OCI-LY1 (cell line): ENCODE results near the gene MRPL43.

ENCODE experiments used
- H2AFZ ChIP-seq: fragments of 200-600 bp; sonication (generic), shearing (Covaris generic); 2 replicates; pipeline ENCODE4 v1.6.0; 2014; ENCODE audit warnings: antibody characterized with exemption, mild to moderate bottlenecking, low read length
- H3F3A ChIP-seq: fragments of 200-600 bp; sonication (generic), shearing (Covaris generic); 2 replicates; pipeline ENCODE4 v1.6.0; 2014; ENCODE audit warnings: mild to moderate bottlenecking, antibody characterized with exemption, low read length, moderate library complexity; ENCODE audit not compliant: insufficient read depth
- H3K27ac ChIP-seq: fragments of 200-600 bp; sonication (generic); 2 replicates; pipeline ENCODE4 v1.5.1; 2014; ENCODE audit warnings: low read length, mixed run types, mild to moderate bottlenecking, low read depth; ENCODE audit not compliant: poor library complexity, severe bottlenecking
- H3K27me3 ChIP-seq: fragments of 200-600 bp; sonication (generic); 2 replicates; pipeline ENCODE4 v1.6.0; 2014; ENCODE audit warnings: antibody characterized with exemption, mild to moderate bottlenecking, low read length, moderate library complexity; ENCODE audit not compliant: insufficient read depth
- H3K36me3 ChIP-seq: fragments of 200-600 bp; sonication (generic); 2 replicates; pipeline ENCODE4 v1.6.1; 2014; ENCODE audit warnings: mild to moderate bottlenecking, antibody characterized with exemption, low read length, moderate library complexity, mixed read lengths; ENCODE audit not compliant: insufficient read depth
- H3K4me1 ChIP-seq: fragments of 200-600 bp; sonication (generic); 2 replicates; pipeline ENCODE4 v1.5.1; 2014; ENCODE audit warnings: mild to moderate bottlenecking, low read length, moderate library complexity; ENCODE audit not compliant: insufficient read depth, severe bottlenecking
- H3K4me2 ChIP-seq: fragments of 200-600 bp; sonication (generic), shearing (Covaris generic); 2 replicates; pipeline ENCODE4 v1.6.1; 2014; ENCODE audit warnings: low read length
- H3K4me3 ChIP-seq: fragments of 200-600 bp; sonication (generic); 2 replicates; pipeline ENCODE4 v1.5.1; 2014; ENCODE audit warnings: low read length, low read depth, mild to moderate bottlenecking, mixed read lengths; ENCODE audit not compliant: poor library complexity, severe bottlenecking
- H3K79me2 ChIP-seq: fragments of 200-600 bp; shearing (Covaris generic); 2 replicates; pipeline ENCODE4 v1.6.1; 2016; ENCODE audit warnings: mixed run types, low read length, mixed read lengths; ENCODE audit not compliant: insufficient read depth
- H3K9ac ChIP-seq: fragments of 200-600 bp; sonication (generic), shearing (Covaris generic); 2 replicates; pipeline ENCODE4 v1.6.1; 2014; ENCODE audit warnings: mild to moderate bottlenecking, low read length, mixed read lengths
- H3K9me2 ChIP-seq: fragments of 200-600 bp; sonication (generic), shearing (Covaris generic); 2 replicates; pipeline ENCODE4 v1.6.1; 2014; ENCODE audit warnings: low read depth, mild to moderate bottlenecking, low read length, mixed read lengths
- H3K9me3 ChIP-seq: fragments of 200-600 bp; shearing (Covaris generic); 2 replicates; pipeline ENCODE4 v1.6.1; 2014; ENCODE audit warnings: low read length, mixed read lengths
- H4K20me1 ChIP-seq: fragments of 200-600 bp; sonication (generic), shearing (Covaris generic); 2 replicates; pipeline ENCODE4 v1.6.0; 2016; ENCODE audit warnings: mild to moderate bottlenecking, low read length; ENCODE audit not compliant: insufficient read depth
- CTCF ChIP-seq: fragments of 200-600 bp; sonication (generic), shearing (Covaris generic); IDR thresholded peaks from 2 replicates; pipeline ENCODE4 v1.5.1; 2017; ENCODE audit warnings: mild to moderate bottlenecking, antibody characterized with exemption, low read length, moderate library complexity, mixed read lengths
- EZH2 ChIP-seq: fragments of 200-600 bp; sonication (generic), shearing (Covaris generic); IDR thresholded peaks from 2 replicates; pipeline ENCODE4 v1.8.0; 2017; ENCODE audit warnings: borderline replicate concordance, mixed run types, mild to moderate bottlenecking, antibody characterized with exemption, low read length, moderate library complexity, mixed read lengths

The MRPL43 gene

GRCh38 chr10:100963826-100964225 lies 23.5 kb downstream of the MRPL43 start:
- Histone ChIP-seq H3K9ac (no peak overlapping the region), H4K20me1 (no peaks in the 10 kb centered on the region), H3F3A (no peaks in the 10 kb centered on the region), H3K4me2 (no peak overlapping the region), H3K9me2 (no peaks in the 10 kb centered on the region), H3K36me3 (peaks cover 31% of the 10 kb centered on the region; the same call in 1 of the 2 replicates), H3K4me3 (no peak overlapping the region), H3K27ac (no peak overlapping the region), H3K4me1 (no peaks in the 10 kb centered on the region), H3K27me3 (no peaks in the 10 kb centered on the region), H3K79me2 (no peaks in the 10 kb centered on the region), H2AFZ (no peak overlapping the region), H3K9me3 (no peaks in the 10 kb centered on the region)
- TF ChIP-seq CTCF (no peak), EZH2 (no peak)

GRCh38 chr10:100962351-100963080 lies 24.8 kb downstream of the MRPL43 start:
- Histone ChIP-seq H3K27me3 (no peaks in the 10 kb centered on the region), H3K79me2 (no peaks in the 10 kb centered on the region), H3K9me2 (no peaks in the 10 kb centered on the region), H3K4me3 (no peak overlapping the region), H3K27ac (no peak overlapping the region), H3F3A (no peaks in the 10 kb centered on the region), H2AFZ (no peak overlapping the region), H4K20me1 (no peaks in the 10 kb centered on the region), H3K9me3 (no peaks in the 10 kb centered on the region), H3K9ac (no peak overlapping the region), H3K4me2 (no peak overlapping the region), H3K4me1 (no peaks in the 10 kb centered on the region), H3K36me3 (peaks cover 37% of the 10 kb centered on the region; the same call in 1 of the 2 replicates)
- no peak for TF ChIP-seq CTCF
- TF ChIP-seq EZH2: no peak

- TF ChIP-seq CTCF: no peak
These were observed 27.0 kb downstream of the MRPL43 start for GRCh38 chr10:100960251-100960650.

More at GRCh38 chr10:100960251-100960650, 27.0 kb downstream of the MRPL43 start:
- H4K20me1 ChIP-seq: no peaks in the 10 kb centered on the region
- no peak overlapping the region for H2AFZ ChIP-seq
- H3K27ac ChIP-seq: no peak overlapping the region
- no peaks in the 10 kb centered on the region for H3F3A ChIP-seq
- H3K9ac ChIP-seq: no peak overlapping the region
- no peaks in the 10 kb centered on the region for H3K9me3 ChIP-seq
- H3K36me3 ChIP-seq: peaks cover 43% of the 10 kb centered on the region; the same call in 1 of the 2 replicates
- no peak overlapping the region for H3K4me2 ChIP-seq
- no peaks in the 10 kb centered on the region for H3K79me2 ChIP-seq
- H3K4me1 ChIP-seq: no peaks in the 10 kb centered on the region
- H3K4me3 ChIP-seq: no peak overlapping the region
- no peaks in the 10 kb centered on the region for H3K27me3 ChIP-seq
- H3K9me2 ChIP-seq: no peaks in the 10 kb centered on the region
